ENCODE data around the gene PPM1K.
A peak's percentile ranks its signal among the peaks of the same experiment; 100 is the strongest.
"Not testable (repeated sequence)": the region's sequence is repeated elsewhere in the genome, so short reads cannot be mapped to it uniquely, and the experiment has no call there.

Gene PPM1K

DNA sequence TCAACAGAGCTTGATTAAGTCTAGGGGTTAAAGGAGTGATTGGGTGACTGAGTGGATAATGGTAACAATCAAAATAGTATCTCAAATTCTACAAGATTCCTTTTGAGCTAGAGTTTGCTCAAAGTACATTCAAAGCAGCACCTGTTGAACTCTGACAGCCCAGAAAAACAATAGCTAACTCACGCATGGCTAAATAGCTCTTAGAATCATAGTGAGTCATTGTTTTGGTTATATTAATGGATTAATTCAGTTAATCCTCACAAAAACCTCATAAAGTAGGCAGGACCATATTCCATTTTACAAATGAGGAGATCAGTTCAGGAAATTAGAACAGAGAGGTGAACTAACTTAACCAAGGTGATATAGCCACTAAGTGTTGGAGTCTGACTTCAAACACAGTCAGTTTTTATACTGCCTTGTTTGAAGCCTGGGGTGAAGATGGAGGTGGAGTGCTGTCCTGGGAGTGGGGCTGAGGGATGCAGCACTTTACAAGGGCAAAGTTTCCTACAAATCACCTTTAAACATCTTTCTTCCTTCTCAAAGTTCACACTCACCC lies 35.9 kb upstream of the PPM1K start:
- no peaks in the 10 kb centered on the region for H3K27me3 ChIP-seq (ENCODE audit: insufficient read depth, low read length)
- peak overlapping the region; percentile 10 for H3K18ac ChIP-seq (ENCODE audit: low read length)
- peaks cover 4% of the 10 kb centered on the region in 2 experiments for H3K4me1 ChIP-seq (ENCODE audit: control insufficient read depth in 1 of 2, insufficient read depth in 2 of 2, low read length in 2 of 2)
- no peak for DNase-seq
- no peak overlapping the region for H4K12ac ChIP-seq (ENCODE audit: low read depth, low read length)
- H2AK5ac ChIP-seq (ENCODE audit: low read length), result no peak overlapping the region
- H3K36me3 ChIP-seq (ENCODE audit: control insufficient read depth in 1 of 2, insufficient read depth in 2 of 2, low read length in 2 of 2), result no peaks in the 10 kb centered on the region
- no peaks in the 10 kb centered on the region for H3K9me3 ChIP-seq (ENCODE audit: insufficient read depth, low read depth, low read length)
- peak overlapping the region; percentile 72 for H3K27ac ChIP-seq (ENCODE audit: low read depth, low read length)
- H3K14ac ChIP-seq (ENCODE audit: low read length), result peak overlapping the region; percentile 15
- no peak overlapping the region for H2AFZ ChIP-seq (ENCODE audit: insufficient read depth, low read length, poor library complexity)
- no peak overlapping the region for H3K4ac ChIP-seq (ENCODE audit: low read depth, low read length)
- H2BK12ac ChIP-seq (ENCODE audit: low read length), result peak overlapping the region; percentile 9
- H3K4me3 ChIP-seq (ENCODE audit: low read depth, low read length), result no peak overlapping the region
- no peak overlapping the region for H2BK5ac ChIP-seq (ENCODE audit: low read depth, low read length, poor library complexity)
- peaks cover 2% of the 10 kb centered on the region for H3K79me2 ChIP-seq (ENCODE audit: control insufficient read depth, insufficient read depth, low read length, poor library complexity)
- H3K4me2 ChIP-seq (ENCODE audit: low read length), result peak overlapping the region; percentile 18
- H4K8ac ChIP-seq (ENCODE audit: low read depth, low read length), result peak overlapping the region; percentile 74
- WGBS (ENCODE audit: extremely low coverage, insufficient coverage, insufficient read length), result no CpG with 5 or more reads among the region's 1 CpG
- H3K79me1 ChIP-seq (ENCODE audit: low read length), result peaks cover 4% of the 10 kb centered on the region
- no peak overlapping the region for H4K91ac ChIP-seq (ENCODE audit: low read depth, low read length)
- H3K9ac ChIP-seq (ENCODE audit: low read length), result no peak overlapping the region
- H2BK120ac ChIP-seq (ENCODE audit: insufficient read depth, low read length, poor library complexity), result no peak overlapping the region
- H3K23ac ChIP-seq (ENCODE audit: low read length), result peak overlapping the region; percentile 25

GRCh38 chr4:88318751-88319350 lies 34.5 kb upstream of the PPM1K start:
- no CpG with 5 or more reads among the region's 3 CpGs for WGBS (ENCODE audit: extremely low coverage, insufficient coverage, insufficient read length)

DNA sequence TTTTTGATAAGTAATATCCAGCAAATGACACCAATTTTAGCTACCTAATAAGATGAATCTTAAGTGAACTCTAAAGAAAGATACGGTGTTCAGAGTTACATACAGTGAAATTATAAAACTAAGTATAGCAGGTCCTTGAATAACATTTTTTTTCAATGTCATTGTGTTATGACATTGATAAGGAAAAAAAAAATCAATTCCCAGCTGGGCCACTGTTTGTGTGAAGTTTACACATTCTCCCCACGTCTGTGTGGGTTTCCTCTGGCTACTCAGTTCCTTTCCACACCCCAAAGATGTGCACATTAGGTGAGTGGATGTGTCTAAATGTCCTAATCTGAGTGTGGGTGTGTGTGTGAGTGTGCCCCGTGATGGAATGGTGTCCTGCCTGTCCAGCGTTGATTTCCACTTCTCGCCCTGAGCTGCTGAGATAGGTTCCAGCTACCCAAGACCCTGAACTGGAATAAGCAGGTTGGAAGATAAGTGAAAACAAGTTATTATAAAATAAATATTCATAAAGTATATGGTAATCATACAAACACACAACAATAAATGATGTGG lies 31.2 kb upstream of the PPM1K start:
- Histone ChIP-seq H3K4me1 (ENCODE audit: control insufficient read depth in 1 of 2, insufficient read depth in 2 of 2, low read length in 2 of 2) (peaks cover 1 to 2% of the 10 kb centered on the region in 2 experiments), H3K27ac (ENCODE audit: low read depth, low read length) (no peak overlapping the region), H3K79me2 (ENCODE audit: control insufficient read depth, insufficient read depth, low read length, poor library complexity) (no peaks in the 10 kb centered on the region), H4K8ac (ENCODE audit: low read depth, low read length) (no peak overlapping the region), H3K4me3 (ENCODE audit: low read depth, low read length) (no peak overlapping the region), H3K14ac (ENCODE audit: low read length) (no peak overlapping the region), H3K18ac (ENCODE audit: low read length) (no peak overlapping the region), H3K27me3 (ENCODE audit: insufficient read depth, low read length) (no peaks in the 10 kb centered on the region), H2AFZ (ENCODE audit: insufficient read depth, low read length, poor library complexity) (no peak overlapping the region), H4K12ac (ENCODE audit: low read depth, low read length) (no peak overlapping the region), H3K79me1 (ENCODE audit: low read length) (peaks cover 1% of the 10 kb centered on the region), H2BK5ac (ENCODE audit: low read depth, low read length, poor library complexity) (no peak overlapping the region), H3K9ac (ENCODE audit: low read length) (no peak overlapping the region), H4K91ac (ENCODE audit: low read depth, low read length) (no peak overlapping the region), H3K4ac (ENCODE audit: low read depth, low read length) (no peak overlapping the region), H3K9me3 (ENCODE audit: insufficient read depth, low read depth, low read length) (peaks cover 4% of the 10 kb centered on the region), H3K4me2 (ENCODE audit: low read length) (no peak overlapping the region), H2BK12ac (ENCODE audit: low read length) (no peak overlapping the region), H2BK120ac (ENCODE audit: insufficient read depth, low read length, poor library complexity) (no peak overlapping the region), H3K36me3 (ENCODE audit: control insufficient read depth in 1 of 2, insufficient read depth in 2 of 2, low read length in 2 of 2) (no peaks in the 10 kb centered on the region), H3K23ac (ENCODE audit: low read length) (no peak overlapping the region), H2AK5ac (ENCODE audit: low read length) (no peak overlapping the region)
- WGBS (ENCODE audit: extremely low coverage, insufficient coverage, insufficient read length), result no CpG with 5 or more reads among the region's 5 CpGs
- no peak for DNase-seq

More at GRCh38 chr4:88318751-88319350, 34.5 kb upstream of the PPM1K start:
- Histone ChIP-seq H4K91ac (ENCODE audit: low read depth, low read length) (no peak overlapping the region), H2AFZ (ENCODE audit: insufficient read depth, low read length, poor library complexity) (no peak overlapping the region), H3K36me3 (ENCODE audit: control insufficient read depth in 1 of 2, insufficient read depth in 2 of 2, low read length in 2 of 2) (no peaks in the 10 kb centered on the region), H2BK5ac (ENCODE audit: low read depth, low read length, poor library complexity) (no peak overlapping the region), H2AK5ac (ENCODE audit: low read length) (no peak overlapping the region), H3K14ac (ENCODE audit: low read length) (no peak overlapping the region), H3K4me3 (ENCODE audit: low read depth, low read length) (no peak overlapping the region), H4K8ac (ENCODE audit: low read depth, low read length) (no peak overlapping the region), H3K4ac (ENCODE audit: low read depth, low read length) (no peak overlapping the region), H3K18ac (ENCODE audit: low read length) (no peak overlapping the region), H3K23ac (ENCODE audit: low read length) (no peak overlapping the region), H2BK12ac (ENCODE audit: low read length) (no peak overlapping the region), H3K79me2 (ENCODE audit: control insufficient read depth, insufficient read depth, low read length, poor library complexity) (peaks cover 2% of the 10 kb centered on the region), H3K9ac (ENCODE audit: low read length) (no peak overlapping the region), H4K12ac (ENCODE audit: low read depth, low read length) (no peak overlapping the region), H3K79me1 (ENCODE audit: low read length) (peaks cover 4% of the 10 kb centered on the region), H3K27me3 (ENCODE audit: insufficient read depth, low read length) (no peaks in the 10 kb centered on the region), H3K9me3 (ENCODE audit: insufficient read depth, low read depth, low read length) (no peaks in the 10 kb centered on the region), H3K27ac (ENCODE audit: low read depth, low read length) (no peak overlapping the region), H2BK120ac (ENCODE audit: insufficient read depth, low read length, poor library complexity) (no peak overlapping the region), H3K4me2 (ENCODE audit: low read length) (no peak overlapping the region), H3K4me1 (ENCODE audit: control insufficient read depth in 1 of 2, insufficient read depth in 2 of 2, low read length in 2 of 2) (peaks cover 4% of the 10 kb centered on the region in 2 experiments)
- DNase-seq, result peak; percentile 3 to 17

DNA sequence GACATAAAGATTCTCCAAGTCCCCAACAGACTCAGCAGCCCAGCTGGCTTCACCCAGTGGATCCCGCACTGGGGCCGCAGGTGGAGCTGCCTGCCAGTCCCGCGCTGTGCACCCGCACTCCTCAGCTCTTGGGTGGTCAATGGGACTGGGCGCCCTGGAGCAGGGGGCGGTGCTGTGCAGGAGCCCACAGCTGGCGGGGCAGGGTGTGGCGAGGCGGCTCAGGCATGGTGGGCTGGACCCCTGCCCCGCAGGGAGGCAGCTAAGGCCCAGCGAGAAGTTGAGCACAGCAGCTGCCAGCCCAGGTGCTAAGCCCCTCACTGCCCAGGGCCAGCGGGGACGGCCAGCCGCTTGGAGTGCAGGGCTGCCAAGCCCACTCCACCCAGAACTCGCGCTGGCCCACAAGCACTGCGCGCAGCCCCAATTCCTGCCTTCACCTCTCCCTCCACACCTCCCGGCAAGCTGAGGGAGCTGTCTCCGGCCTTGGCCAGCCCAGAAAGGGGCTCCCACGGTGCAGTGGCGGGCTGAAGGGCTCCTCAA lies 28.8 kb upstream of the PPM1K start:
- not testable (repeated sequence) for H3K4ac ChIP-seq (ENCODE audit: low read depth, low read length); H3K14ac ChIP-seq (ENCODE audit: low read length); H3K4me2 ChIP-seq (ENCODE audit: low read length); H4K12ac ChIP-seq (ENCODE audit: low read depth, low read length); H2BK12ac ChIP-seq (ENCODE audit: low read length); H3K27ac ChIP-seq (ENCODE audit: low read depth, low read length); H4K8ac ChIP-seq (ENCODE audit: low read depth, low read length); DNase-seq; H3K9me3 ChIP-seq (ENCODE audit: insufficient read depth, low read depth, low read length); H3K18ac ChIP-seq (ENCODE audit: low read length); H3K36me3 ChIP-seq (ENCODE audit: control insufficient read depth in 1 of 2, insufficient read depth in 2 of 2, low read length in 2 of 2); H4K91ac ChIP-seq (ENCODE audit: low read depth, low read length); H2BK5ac ChIP-seq (ENCODE audit: low read depth, low read length, poor library complexity); H3K27me3 ChIP-seq (ENCODE audit: insufficient read depth, low read length); H3K23ac ChIP-seq (ENCODE audit: low read length); H3K4me1 ChIP-seq (ENCODE audit: control insufficient read depth in 1 of 2, insufficient read depth in 2 of 2, low read length in 2 of 2); H2AFZ ChIP-seq (ENCODE audit: insufficient read depth, low read length, poor library complexity); H3K9ac ChIP-seq (ENCODE audit: low read length); H2BK120ac ChIP-seq (ENCODE audit: insufficient read depth, low read length, poor library complexity); H2AK5ac ChIP-seq (ENCODE audit: low read length); H3K79me2 ChIP-seq (ENCODE audit: control insufficient read depth, insufficient read depth, low read length, poor library complexity); H3K79me1 ChIP-seq (ENCODE audit: low read length)
- peak overlapping the region; percentile 53 for H3K4me3 ChIP-seq (ENCODE audit: low read depth, low read length)
- no CpG with 5 or more reads among the region's 23 CpGs for WGBS (ENCODE audit: extremely low coverage, insufficient coverage, insufficient read length)

All from trophoblast cell (in vitro differentiated cells and primary cell).